Measurements from ENCODE around the gene DCC.

- TF ChIP-seq POLR2A (IDR thresholded peaks at IDR 0.05; ENCODE audit: low read length), result no peak
- TF ChIP-seq GATA1 (IDR thresholded peaks at IDR 0.05; ENCODE audit: low read depth, low read length), result no peak
Observed at GRCh38 chr18:52537261-52537660, 197.3 kb downstream of the DCC start.
